GM12878 (cell line): ENCODE data around the gene MYO16. TPM values are rescaled to one million over a fixed set of nuclear protein-coding genes. Genes with fewer than 3 reads are reported as not detected.

ENCODE experiments used
- ATAC-seq: fragments of 200-7000 bp; cut with Tn5 transposase; 3 replicates; pipeline ENCODE4 v1.9.1; 2020; ENCODE audit warnings: mild to moderate bottlenecking, moderate library complexity
- BruUV-seq: library from RNA; stranded (reverse); fragments of 400-500 nt; replicated peaks from 2 replicates; lab custom pipeline; 2021; lab: Mats Ljungman, UMichigan
- CTCF ChIA-PET: fragments of 300-600 bp; sonication (Branson Sonifier 250); formaldehyde crosslinking; extraction: SDS; loops from one replicate; lab custom pipeline; 2021; ENCODE audit warnings: inconsistent platforms; lab: Yijun Ruan, JAX
- POLR2A ChIA-PET: fragments of 350-600 bp; formaldehyde crosslinking; extraction: SDS; loops from one replicate; lab custom pipeline; 2021; ENCODE audit warnings: inconsistent platforms; lab: Charles Lee
- RAD21 ChIA-PET: fragments of 300-600 bp; sonication (Branson Sonifier 250); formaldehyde crosslinking; loops from one replicate; lab custom pipeline; 2023; ENCODE audit warnings: antibody characterized with exemption; ENCODE audit not compliant: unreplicated experiment; lab: Charles Lee
- SMC1A ChIA-PET: fragments of 300-600 bp; sonication (Branson Sonifier 250); formaldehyde crosslinking; loops from one replicate; lab custom pipeline; 2023; ENCODE audit not compliant: unreplicated experiment, uncharacterized antibody; lab: Charles Lee
- DNase-seq: peaks from one replicate; pipeline ENCODE4 v3.0.0-alpha.2; 2011; ENCODE audit warnings: low read depth, low spot score
- FAIRE-seq: peaks from 3 replicates; lab custom pipeline; 2011; peaks lifted over from hg19 to GRCh38; lab: Jason Lieb, UNC
- H2AFZ ChIP-seq: 2 replicates; pipeline ENCODE4 v1.6.0; 2011; ENCODE audit warnings: low read depth, low read length, control low read depth; ENCODE audit not compliant: control insufficient read depth
- H3K27ac ChIP-seq: 2 replicates; pipeline ENCODE4 v1.5.1; 2011; ENCODE audit warnings: control low read depth; ENCODE audit not compliant: control insufficient read depth, insufficient read depth
- H3K27me3 ChIP-seq, 2 experiments: replicated peaks in 1 of 2; 2 replicates each; pipeline versions ENCODE4 v1.6.0 to v1.6.1; 2011; ENCODE audit warnings: low read length in 1 of 2; ENCODE audit not compliant: control insufficient read depth in 2 of 2, insufficient read depth in 2 of 2
- H3K36me3 ChIP-seq, 2 experiments: 2 replicates each; pipeline ENCODE4 v1.5.1; 2011; ENCODE audit warnings: low read length in 1 of 2; ENCODE audit not compliant: control insufficient read depth in 2 of 2, insufficient read depth in 2 of 2
- H3K4me1 ChIP-seq: 2 replicates; pipeline ENCODE4 v1.6.1; 2011; ENCODE audit warnings: mild to moderate bottlenecking, low read length, moderate library complexity, mixed read lengths; ENCODE audit not compliant: control insufficient read depth, insufficient read depth
- H3K4me2 ChIP-seq: 2 replicates; pipeline ENCODE4 v1.6.0; 2011; ENCODE audit warnings: control low read depth; ENCODE audit not compliant: control insufficient read depth, insufficient read depth
- H3K4me3 ChIP-seq: fragments of 200-600 bp; sonication (generic); 2 replicates; pipeline ENCODE4 v1.5.1; 2016
- H3K79me2 ChIP-seq: 2 replicates; pipeline ENCODE4 v1.6.0; 2011; ENCODE audit warnings: low read length; ENCODE audit not compliant: control insufficient read depth, insufficient read depth
- H3K9ac ChIP-seq: 2 replicates; pipeline ENCODE4 v1.8.0; 2011; ENCODE audit warnings: low read length, control low read depth, mixed read lengths; ENCODE audit not compliant: control insufficient read depth, insufficient read depth
- H3K9me3 ChIP-seq: replicated peaks from 3 replicates; pipeline ENCODE4 v1.5.1; 2011; ENCODE audit warnings: mild to moderate bottlenecking, low read length; ENCODE audit not compliant: control insufficient read depth, insufficient read depth
- H4K20me1 ChIP-seq: 2 replicates; pipeline ENCODE4 v1.6.0; 2011; ENCODE audit not compliant: control insufficient read depth, insufficient read depth
- BCL3 ChIP-seq: IDR thresholded peaks from 2 replicates; pipeline ENCODE4 v1.6.1; 2011; ENCODE audit warnings: borderline replicate concordance, low read depth, mild to moderate bottlenecking, moderate library complexity, low read length; ENCODE audit not compliant: insufficient read depth, poor library complexity, severe bottlenecking
- CTCF ChIP-seq, 3 experiments: IDR thresholded peaks in 2 of 3; conservative IDR thresholded peaks in 1 of 3; 2 replicates each; pipeline ENCODE4 v1.5.1; 2011; ENCODE audit warnings: low read depth in 3 of 3, low read length in 3 of 3, mild to moderate bottlenecking in 3 of 3, control low read depth in 2 of 3, moderate library complexity in 2 of 3, inconsistent platforms in 1 of 3, mixed read lengths in 1 of 3; ENCODE audit not compliant: control insufficient read depth in 2 of 3, insufficient read depth in 1 of 3; ENCODE audit errors: extremely low read depth in 1 of 3
- GATAD2B ChIP-seq: fragments of 450-650 bp; conservative IDR thresholded peaks from 2 replicates; pipeline ENCODE4 v1.6.1; 2017; ENCODE audit warnings: low read depth, mild to moderate bottlenecking, moderate library complexity
- KAT2A ChIP-seq: conservative IDR thresholded peaks from 2 replicates; pipeline ENCODE4 v1.6.1; 2011; ENCODE audit warnings: low read depth, low read length; ENCODE audit not compliant: control insufficient read depth
- KDM1A ChIP-seq: fragments of 200-600 bp; sonication (generic); IDR thresholded peaks from 2 replicates; pipeline ENCODE4 v1.6.1; 2016; ENCODE audit warnings: borderline replicate concordance
- KLF5 ChIP-seq: fragments of 450-650 bp; IDR thresholded peaks from 2 replicates; pipeline ENCODE4 v1.6.1; 2014; ENCODE audit warnings: mild to moderate bottlenecking; ENCODE audit not compliant: partially characterized antibody
- MYC ChIP-seq: IDR thresholded peaks from 2 replicates; pipeline ENCODE4 v1.6.1; 2011; ENCODE audit warnings: mild to moderate bottlenecking, low read length, moderate library complexity, inconsistent platforms; ENCODE audit not compliant: insufficient read depth, insufficient replicate concordance, insufficient read length, severe bottlenecking
- NFXL1 ChIP-seq: fragments of 450-650 bp; IDR thresholded peaks from 2 replicates; pipeline ENCODE4 v1.6.1; 2017; ENCODE audit warnings: antibody characterized with exemption, mild to moderate bottlenecking, borderline replicate concordance
- SREBF1 ChIP-seq: IDR thresholded peaks from 2 replicates; pipeline ENCODE4 v1.6.1; 2012; ENCODE audit warnings: mild to moderate bottlenecking, low read length
- TAF1 ChIP-seq: IDR thresholded peaks from 2 replicates; pipeline ENCODE4 v1.6.1; 2011; ENCODE audit warnings: mild to moderate bottlenecking, low read depth, low read length, borderline replicate concordance
- TCF3 ChIP-seq: IDR thresholded peaks from 2 replicates; pipeline ENCODE4 v1.6.1; 2012; ENCODE audit warnings: low read depth, mild to moderate bottlenecking, low read length, borderline replicate concordance; ENCODE audit not compliant: insufficient read depth
- ZBTB40 ChIP-seq: fragments of 450-650 bp; IDR thresholded peaks from 2 replicates; pipeline ENCODE4 v1.6.1; 2016; ENCODE audit warnings: mild to moderate bottlenecking, moderate library complexity, borderline replicate concordance
- ZNF622 ChIP-seq: fragments of 450-650 bp; IDR thresholded peaks from 2 replicates; pipeline ENCODE4 v1.6.1; 2017; ENCODE audit warnings: mild to moderate bottlenecking, inconsistent platforms
- ZSCAN29 ChIP-seq: fragments of 450-650 bp; IDR thresholded peaks from 2 replicates; pipeline ENCODE4 v1.6.1; 2017; ENCODE audit warnings: mild to moderate bottlenecking, moderate library complexity
- ZZZ3 ChIP-seq: IDR thresholded peaks from 2 replicates; pipeline ENCODE4 v1.6.1; 2011; ENCODE audit warnings: low read depth; ENCODE audit not compliant: control insufficient read depth, insufficient read length
- WGBS: methylation state at CpG from one replicate; pipeline ENCODE4 v1.1.6; 2016; ENCODE audit warnings: low lambda C conversion rate; ENCODE audit not compliant: insufficient replicate concordance, insufficient coverage; ENCODE audit errors: missing lambda C conversion rate; 5-methylcytosine and 5-hydroxymethylcytosine counted together
- in situ Hi-C: fragments of 300-500 bp; cut with MboI; formaldehyde crosslinking; loops from 9 replicates; pipeline ENCODE4 v1.14.3; 2018; ENCODE audit warnings: mixed read lengths
- intact Hi-C: fragments of 100-400 bp; cut with micrococcal nuclease; formaldehyde crosslinking; loops from one replicate; pipeline ENCODE4 v1.14.2; 2022; ENCODE audit not compliant: unreplicated experiment
- polyA plus RNA-seq, 11 experiments: library from polyadenylated mRNA; depleted of rRNA in 4 of 11; unstranded in 6 of 11; stranded (reverse) in 5 of 11; fragments of >200 nt; fragmentation: Nextera tagmentation in 4 of 11; fragmentation: Illumina TruSeq in 1 of 11; extraction: Ambion mirVana in 4 of 11; extraction: Trizol in 1 of 11; gene quantifications; 1 replicate in 1 of 11; 2 replicates in 10 of 11; pipeline versions ENCODE4 v1.2.1 to v1.2.3, GENCODE V29; 2011 to 2016; ENCODE audit warnings: inconsistent platforms in 2 of 11, missing spikeins in 2 of 11, low read depth in 1 of 11
- total RNA-seq, 4 experiments: library from RNA; depleted of rRNA in 3 of 4; stranded (reverse); fragments of >200 nt in 3 of 4; fragmentation: Illumina TruSeq in 1 of 4; extraction: Trizol in 1 of 4; gene quantifications; 2 replicates each; pipeline versions ENCODE4 v1.2.1 to v1.2.3, GENCODE V29; 2013 to 2021

The MYO16 gene
- total and polyA plus RNA-seq, 10 of the 15 experiments (the other 5 are each of a cell fraction or from before 2014, with no cell fraction given): under 0.01 to 1.7 (median 0.05) TPM; not detected in 4

- TF ChIP-seq CTCF (IDR thresholded peaks at IDR 0.05 in 2 of 3, conservative IDR thresholded peaks at IDR 0.05 in 1 of 3; ENCODE audit: control insufficient read depth in 2 of 3, extremely low read depth in 1 of 3, insufficient read depth in 1 of 3, low read depth in 3 of 3, low read length in 3 of 3) (no peak), BCL3 (no peak), ZSCAN29 (no peak), MYC (no peak)
Measured at GRCh38 chr13:109010912-109011311, 381.5 kb downstream of the MYO16 start (continued).

GRCh38 chr13:109012115-109012514, 382.7 kb downstream of the MYO16 start:
- no peak for TF ChIP-seq TAF1
- TF ChIP-seq NFXL1: no peak
- TF ChIP-seq KAT2A: no peak
- no peak for TF ChIP-seq TCF3
- TF ChIP-seq ZNF622: no peak
- no peak for TF ChIP-seq ZZZ3
- no peak for TF ChIP-seq SREBF1
- no peak for TF ChIP-seq GATAD2B
- TF ChIP-seq KDM1A: no peak
- no peak for TF ChIP-seq ZBTB40
- no peak for TF ChIP-seq KLF5
- H3K4me3 ChIP-seq: no peak overlapping the region
- FAIRE-seq (no peak), DNase-seq (no peak), ATAC-seq (no peak)
- WGBS: 14% methylated on average over 5 of the region's 5 CpGs
- in situ Hi-C loops: no loop called here
- no peaks in the 10 kb centered on the region for H3K79me2 ChIP-seq
- intact Hi-C loops: no loop called here
- no peak overlapping the region for H3K9ac ChIP-seq
- no peak overlapping the region for H3K27ac ChIP-seq
- POLR2A ChIA-PET: no interaction called here
- no TSS peak for BruUV-seq
- no peaks in the 10 kb centered on the region for H4K20me1 ChIP-seq
- SMC1A ChIA-PET: interaction anchor here (0.7 kb wide), 1 partner anchor 207 kb away, joined by 3 read pairs; no protein-coding TSS in a partner anchor
- RAD21 ChIA-PET: interaction anchor here (0.6 kb wide), 1 partner anchor 143 kb away, joined by 3 read pairs; no protein-coding TSS in a partner anchor
- CTCF ChIA-PET: no interaction called here
- no peak overlapping the region for H3K4me2 ChIP-seq
- no peaks in the 10 kb centered on the region for H3K36me3 ChIP-seq
- no peaks in the 10 kb centered on the region for H3K4me1 ChIP-seq
- H3K9me3 ChIP-seq: no peaks in the 10 kb centered on the region
- no peak overlapping the region for H2AFZ ChIP-seq
- H3K27me3 ChIP-seq: no peaks in the 10 kb centered on the region
